H9 (cell line): ENCODE data around the gene AQP10. TPM values are rescaled to one million over a fixed set of nuclear protein-coding genes. Genes with fewer than 3 reads are reported as not detected.
"Not testable (repeated sequence)": the region's sequence is repeated elsewhere in the genome, so short reads cannot be mapped to it uniquely, and the experiment has no call there.

Experiments used
- DNase-seq: peaks from one replicate; pipeline ENCODE4 v3.0.0-alpha.2; 2017
- H2AFZ ChIP-seq: one replicate; pipeline ENCODE4 v1.6.1; 2013; ENCODE audit warnings: mild to moderate bottlenecking, low read length, control low read depth, moderate library complexity
- H2AK5ac ChIP-seq: 2 replicates; pipeline ENCODE4 v1.6.1; 2013; ENCODE audit warnings: low read length, control low read depth, mixed read lengths; ENCODE audit not compliant: insufficient read length
- H2BK120ac ChIP-seq: one replicate; pipeline ENCODE4 v1.6.1; 2013; ENCODE audit warnings: low read depth, mild to moderate bottlenecking, low read length, control low read depth, inconsistent platforms; ENCODE audit not compliant: poor library complexity, severe bottlenecking
- H2BK12ac ChIP-seq: 2 replicates; pipeline ENCODE4 v1.6.1; 2013; ENCODE audit warnings: low read length, control low read depth, mixed read lengths, low read depth; ENCODE audit not compliant: insufficient read length
- H2BK15ac ChIP-seq: 2 replicates; pipeline ENCODE4 v1.6.1; 2013; ENCODE audit warnings: low read depth, low read length, control low read depth
- H2BK20ac ChIP-seq: one replicate; pipeline ENCODE4 v1.6.1; 2013; ENCODE audit warnings: low read depth, mild to moderate bottlenecking, low read length, control low read depth, inconsistent platforms; ENCODE audit not compliant: poor library complexity, severe bottlenecking
- H2BK5ac ChIP-seq: 2 replicates; pipeline ENCODE4 v1.6.1; 2013; ENCODE audit warnings: low read length, control low read depth, mixed read lengths; ENCODE audit not compliant: insufficient read length
- H3K14ac ChIP-seq: 2 replicates; pipeline ENCODE4 v1.6.1; 2013; ENCODE audit warnings: low read length, control low read depth; ENCODE audit not compliant: insufficient read depth
- H3K18ac ChIP-seq: 2 replicates; pipeline ENCODE4 v1.6.1; 2013; ENCODE audit warnings: low read depth, mild to moderate bottlenecking, mixed read lengths, low read length, control low read depth; ENCODE audit not compliant: insufficient read length
- H3K23ac ChIP-seq: 2 replicates; pipeline ENCODE4 v1.6.1; 2013; ENCODE audit warnings: low read length, control low read depth, mixed read lengths, low read depth; ENCODE audit not compliant: insufficient read length
- H3K23me2 ChIP-seq: 2 replicates; pipeline ENCODE4 v1.6.1; 2013; ENCODE audit warnings: low read depth, mild to moderate bottlenecking, mixed read lengths, low read length, control low read depth; ENCODE audit not compliant: insufficient read length, poor library complexity, severe bottlenecking
- H3K27ac ChIP-seq: 2 replicates; pipeline ENCODE4 v1.5.1; 2013; ENCODE audit warnings: low read length, control low read depth, mixed read lengths, low read depth; ENCODE audit not compliant: insufficient read length
- H3K27me3 ChIP-seq: 2 replicates; pipeline ENCODE4 v1.6.1; 2013; ENCODE audit warnings: low read length, control low read depth, inconsistent platforms; ENCODE audit not compliant: insufficient read depth
- H3K4ac ChIP-seq: 2 replicates; pipeline ENCODE4 v1.6.1; 2013; ENCODE audit warnings: low read depth, mild to moderate bottlenecking, control low read depth, inconsistent platforms, low read length, moderate library complexity
- H3K4me1 ChIP-seq: 2 replicates; pipeline ENCODE4 v1.6.1; 2013; ENCODE audit warnings: low read length, control low read depth, inconsistent platforms; ENCODE audit not compliant: insufficient read depth
- H3K4me2 ChIP-seq: 2 replicates; pipeline ENCODE4 v1.6.1; 2013; ENCODE audit warnings: low read length, control low read depth, mixed read lengths; ENCODE audit not compliant: insufficient read length, insufficient read depth
- H3K56ac ChIP-seq: 2 replicates; pipeline ENCODE4 v1.6.1; 2013; ENCODE audit warnings: low read depth, mild to moderate bottlenecking, mixed read lengths, low read length, control low read depth; ENCODE audit not compliant: insufficient read length
- H3K79me1 ChIP-seq: 2 replicates; pipeline ENCODE4 v1.6.1; 2013; ENCODE audit warnings: low read depth, mild to moderate bottlenecking, moderate library complexity, low read length, control low read depth, inconsistent platforms; ENCODE audit not compliant: insufficient read depth, poor library complexity, severe bottlenecking
- H3K79me2 ChIP-seq: 2 replicates; pipeline ENCODE4 v1.6.1; 2013; ENCODE audit warnings: low read length, control low read depth, inconsistent platforms; ENCODE audit not compliant: insufficient read depth
- H3K9ac ChIP-seq: 2 replicates; pipeline ENCODE4 v1.6.1; 2013; ENCODE audit warnings: low read length, control low read depth, mixed read lengths; ENCODE audit not compliant: insufficient read length; ENCODE audit errors: extremely low read depth
- H3K9me3 ChIP-seq: one replicate; pipeline ENCODE4 v1.6.1; 2013; ENCODE audit warnings: low read depth, low read length, inconsistent platforms; ENCODE audit not compliant: control insufficient read depth
- H3T11ph ChIP-seq: one replicate; pipeline ENCODE4 v1.6.1; 2013; ENCODE audit warnings: mild to moderate bottlenecking, low read length, control low read depth, inconsistent platforms
- H4K20me1 ChIP-seq: one replicate; pipeline ENCODE4 v1.6.1; 2013; ENCODE audit not compliant: control insufficient read depth, insufficient read length, insufficient read depth
- H4K5ac ChIP-seq: 2 replicates; pipeline ENCODE4 v1.6.1; 2013; ENCODE audit warnings: low read depth, mild to moderate bottlenecking, mixed read lengths, low read length, control low read depth; ENCODE audit not compliant: insufficient read length
- H4K8ac ChIP-seq: replicated peaks from 2 replicates; pipeline ENCODE4 v1.6.1; 2013; ENCODE audit warnings: low read length, control low read depth, mixed read lengths, low read depth; ENCODE audit not compliant: insufficient read length
- H4K91ac ChIP-seq: 2 replicates; pipeline ENCODE4 v1.6.1; 2013; ENCODE audit warnings: low read depth, mild to moderate bottlenecking, moderate library complexity, mixed read lengths, low read length, control low read depth; ENCODE audit not compliant: insufficient read length
- H3K27ac Mint-ChIP-seq, 3 experiments: 2 replicates in 2 of 3; 3 replicates in 1 of 3; pipeline ENCODE4 v1.8.0; 2020 to 2021; ENCODE audit warnings: mixed read lengths in 3 of 3, mild to moderate bottlenecking in 1 of 3, moderate library complexity in 1 of 3
- H3K27me3 Mint-ChIP-seq: 2 replicates; pipeline ENCODE4 v1.8.0; 2021; ENCODE audit warnings: low read depth, mild to moderate bottlenecking, moderate library complexity, mixed read lengths
- H3K36me3 Mint-ChIP-seq, 3 experiments: 2 replicates in 2 of 3; 3 replicates in 1 of 3; pipeline ENCODE4 v1.8.0; 2020 to 2021; ENCODE audit warnings: low read depth in 3 of 3, mixed read lengths in 3 of 3; ENCODE audit not compliant: insufficient read depth in 1 of 3
- H3K4me1 Mint-ChIP-seq, 2 experiments: 2 replicates each; pipeline ENCODE4 v1.8.0; 2020; ENCODE audit warnings: mixed read lengths in 2 of 2
- H3K4me3 Mint-ChIP-seq, 2 experiments: 2 replicates in 1 of 2; 3 replicates in 1 of 2; pipeline ENCODE4 v1.8.0; 2020 to 2021; ENCODE audit warnings: mild to moderate bottlenecking in 2 of 2, mixed read lengths in 2 of 2, moderate library complexity in 1 of 2
- H3K9me3 Mint-ChIP-seq, 2 experiments: 2 replicates in 1 of 2; 3 replicates in 1 of 2; pipeline ENCODE4 v1.8.0; 2020; ENCODE audit warnings: mild to moderate bottlenecking in 2 of 2, mixed read lengths in 2 of 2, moderate library complexity in 1 of 2
- WGBS: extraction: QIAGEN DNeasy Blood & Tissue Kit; methylation state at CpG from one replicate; pipeline ENCODE4 v1.1.7; 2013; ENCODE audit warnings: missing lambda C conversion rate, low lambda C conversion rate, mixed read lengths; ENCODE audit not compliant: insufficient read length; ENCODE audit errors: extremely low coverage; 5-methylcytosine and 5-hydroxymethylcytosine counted together
- total RNA-seq: library from RNA; stranded (reverse); gene quantifications from 2 replicates; pipeline ENCODE4 v1.2.1, GENCODE V29; 2021
- TF ChIP-seq, protein P1 (sequence below): fragments of 200-600 bp; sonication (generic); conservative IDR thresholded peaks from 3 replicates; pipeline ENCODE4 v1.8.0; 2021; ENCODE audit warnings: antibody characterized with exemption, mild to moderate bottlenecking

AQP10 gene
- total RNA-seq, 1 experiment from 2014 or later: not detected

- H3K36me3 Mint-ChIP-seq: peaks cover 0 to 3% (median 0%) of the 10 kb centered on the region in 3 experiments; a peak in 2 of 7 replicates
- no peak overlapping the region for H3K27ac ChIP-seq
- H4K91ac ChIP-seq: no peak overlapping the region
- H3K23me2 ChIP-seq: no peaks in the 10 kb centered on the region
- H3K79me1 ChIP-seq: no peaks in the 10 kb centered on the region
- no peak overlapping the region for H2BK15ac ChIP-seq
- peaks cover 9% of the 10 kb centered on the region for H3K27me3 Mint-ChIP-seq
- no peak overlapping the region for H2BK5ac ChIP-seq
- H2BK12ac ChIP-seq: no peak overlapping the region
- H3K9me3 Mint-ChIP-seq: peaks cover 4 to 5% of the 10 kb centered on the region in 2 experiments; a peak in 4 of 5 replicates
- TF ChIP-seq, protein P1, sequence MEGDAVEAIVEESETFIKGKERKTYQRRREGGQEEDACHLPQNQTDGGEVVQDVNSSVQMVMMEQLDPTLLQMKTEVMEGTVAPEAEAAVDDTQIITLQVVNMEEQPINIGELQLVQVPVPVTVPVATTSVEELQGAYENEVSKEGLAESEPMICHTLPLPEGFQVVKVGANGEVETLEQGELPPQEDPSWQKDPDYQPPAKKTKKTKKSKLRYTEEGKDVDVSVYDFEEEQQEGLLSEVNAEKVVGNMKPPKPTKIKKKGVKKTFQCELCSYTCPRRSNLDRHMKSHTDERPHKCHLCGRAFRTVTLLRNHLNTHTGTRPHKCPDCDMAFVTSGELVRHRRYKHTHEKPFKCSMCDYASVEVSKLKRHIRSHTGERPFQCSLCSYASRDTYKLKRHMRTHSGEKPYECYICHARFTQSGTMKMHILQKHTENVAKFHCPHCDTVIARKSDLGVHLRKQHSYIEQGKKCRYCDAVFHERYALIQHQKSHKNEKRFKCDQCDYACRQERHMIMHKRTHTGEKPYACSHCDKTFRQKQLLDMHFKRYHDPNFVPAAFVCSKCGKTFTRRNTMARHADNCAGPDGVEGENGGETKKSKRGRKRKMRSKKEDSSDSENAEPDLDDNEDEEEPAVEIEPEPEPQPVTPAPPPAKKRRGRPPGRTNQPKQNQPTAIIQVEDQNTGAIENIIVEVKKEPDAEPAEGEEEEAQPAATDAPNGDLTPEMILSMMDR: no peak
- no peak overlapping the region for H4K8ac ChIP-seq
- no peak overlapping the region for H4K5ac ChIP-seq
- no peak overlapping the region for H3K23ac ChIP-seq
- no peak overlapping the region for H3K4me3 Mint-ChIP-seq
- no peak overlapping the region for H2BK120ac ChIP-seq
- H3K4me1 Mint-ChIP-seq: no peaks in the 10 kb centered on the region
- H3K9ac ChIP-seq: no peak overlapping the region
- no peaks in the 10 kb centered on the region for H3K9me3 ChIP-seq
- H2AK5ac ChIP-seq: no peak overlapping the region
- H3T11ph ChIP-seq: no peak overlapping the region
- no peak overlapping the region for H3K27ac Mint-ChIP-seq
- H3K4ac ChIP-seq: no peak overlapping the region
- H3K4me1 ChIP-seq: no peaks in the 10 kb centered on the region
- H3K79me2 ChIP-seq: no peaks in the 10 kb centered on the region
- H2BK20ac ChIP-seq: no peak overlapping the region
- H3K18ac ChIP-seq: no peak overlapping the region
- H3K4me2 ChIP-seq: no peak overlapping the region
- H3K27me3 ChIP-seq: no peaks in the 10 kb centered on the region
- no peak overlapping the region for H2AFZ ChIP-seq
- H4K20me1 ChIP-seq: no peaks in the 10 kb centered on the region
- no peak overlapping the region for H3K56ac ChIP-seq
- WGBS: no CpG with 5 or more reads among the region's 3 CpGs
- DNase-seq: no peak
- no peak overlapping the region for H3K14ac ChIP-seq
These were observed 14.7 kb upstream of the AQP10 start for GRCh38 chr1:154306151-154306550.

- not testable (repeated sequence) for H3K23me2 ChIP-seq, H2BK120ac ChIP-seq, H3K56ac ChIP-seq, H2BK5ac ChIP-seq, H4K20me1 ChIP-seq, H3K4ac ChIP-seq, H3K79me2 ChIP-seq, H2BK20ac ChIP-seq, H3K36me3 Mint-ChIP-seq, H3K4me1 ChIP-seq, H2BK15ac ChIP-seq, H3K4me1 Mint-ChIP-seq, H3K9me3 Mint-ChIP-seq, H3K27ac ChIP-seq, H3K18ac ChIP-seq, H3K79me1 ChIP-seq, H3K27me3 ChIP-seq, H4K5ac ChIP-seq, H3K9ac ChIP-seq, H2AFZ ChIP-seq, H3K14ac ChIP-seq, H2BK12ac ChIP-seq, H3K4me3 Mint-ChIP-seq, H3K23ac ChIP-seq, H3K9me3 ChIP-seq, H3K27ac Mint-ChIP-seq, H4K8ac ChIP-seq, H3K4me2 ChIP-seq, H4K91ac ChIP-seq, H3T11ph ChIP-seq, H2AK5ac ChIP-seq, DNase-seq
- WGBS: no CpG with 5 or more reads among the region's 4 CpGs
- H3K27me3 Mint-ChIP-seq: peaks cover 10% of the 10 kb centered on the region
These were observed 13.1 kb upstream of the AQP10 start for GRCh38 chr1:154307670-154308270.
